ENCODE measurements around the gene POU6F2.

POU6F2 gene

GRCh38 chr7:39071116-39071515, 93.4 kb downstream of the POU6F2 start:
- DNase-seq: no peak

- DNase-seq: no peak
Measured at GRCh38 chr7:39073432-39073831, 95.7 kb downstream of the POU6F2 start.

GRCh38 chr7:39075210-39075609, 97.5 kb downstream of the POU6F2 start:
- no peak for DNase-seq

- no peak for DNase-seq
Measured at GRCh38 chr7:39083781-39084180, 106.1 kb downstream of the POU6F2 start.

GRCh38 chr7:39084349-39084748, 106.6 kb downstream of the POU6F2 start:
- no peak for DNase-seq

- DNase-seq: no peak
Measured at GRCh38 chr7:39085189-39085588, 107.5 kb downstream of the POU6F2 start.

- no peak for DNase-seq
Measured at GRCh38 chr7:39085590-39086049, 107.9 kb downstream of the POU6F2 start.

- no peak for DNase-seq
Measured at GRCh38 chr7:39086638-39087360, 109.1 kb downstream of the POU6F2 start.

- no peak for DNase-seq
Measured at GRCh38 chr7:39088730-39089593, 111.3 kb downstream of the POU6F2 start.

- DNase-seq: no peak
Measured at GRCh38 chr7:39091145-39091544, 113.4 kb downstream of the POU6F2 start.

GRCh38 chr7:39091774-39092173, 114.1 kb downstream of the POU6F2 start:
- no peak for DNase-seq

- no peak for DNase-seq
Measured at GRCh38 chr7:39094731-39095130, 117.0 kb downstream of the POU6F2 start.

- no peak for DNase-seq
Measured at GRCh38 chr7:39095875-39096619, 118.3 kb downstream of the POU6F2 start.

GRCh38 chr7:39098506-39098905, 120.8 kb downstream of the POU6F2 start:
- DNase-seq: no peak

- no peak for DNase-seq
Measured at GRCh38 chr7:39099146-39099545, 121.4 kb downstream of the POU6F2 start.

GRCh38 chr7:39100270-39100669, 122.6 kb downstream of the POU6F2 start:
- no peak for DNase-seq

- DNase-seq: no peak
Measured at GRCh38 chr7:39102234-39102633, 124.5 kb downstream of the POU6F2 start.

- no peak for DNase-seq
Measured at GRCh38 chr7:39105720-39106119, 128.0 kb downstream of the POU6F2 start.

GRCh38 chr7:39125846-39126245, 148.1 kb downstream of the POU6F2 start:
- no peak for DNase-seq

- DNase-seq: no peak
Measured at GRCh38 chr7:39127058-39127457, 149.3 kb downstream of the POU6F2 start.

- no peak for DNase-seq
Measured at GRCh38 chr7:39128287-39128843, 150.7 kb downstream of the POU6F2 start.

GRCh38 chr7:39130274-39130673, 152.6 kb downstream of the POU6F2 start:
- no peak for DNase-seq
